ENCODE results near the gene MMS22L.

MMS22L gene

GRCh38 chr6:97282726-97283617 lies at the start of gene MMS22L:
MMS22L (minus strand) TSS chr6:97283216; CDS start chr6:97282477, 739 bp downstream.
- DNase-seq (ENCODE audit: low read depth, low spot score), result peak; percentile 69

DNA sequence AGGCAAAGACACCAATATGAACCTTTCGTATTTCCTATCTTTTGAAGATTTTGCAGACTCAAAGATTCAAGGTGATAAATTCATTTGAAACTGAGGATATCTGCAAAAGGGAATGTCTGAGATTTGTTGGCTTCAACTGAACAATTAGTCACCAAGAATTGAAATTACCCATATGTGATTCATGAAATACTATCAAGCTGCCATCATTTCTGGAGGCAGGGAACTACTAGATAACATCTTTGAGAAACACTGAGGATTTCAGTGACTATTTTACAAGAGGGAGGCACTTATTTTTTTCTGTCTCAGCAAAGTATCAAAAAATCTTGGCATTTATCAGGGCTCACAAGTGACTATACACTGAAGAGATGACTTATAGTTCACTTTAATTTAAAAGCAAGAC lies 39.8 kb upstream of the MMS22L start:
- DNase-seq (ENCODE audit: low read depth, low spot score), result no peak

GRCh38 chr6:97322226-97322625 lies 39.2 kb upstream of the MMS22L start:
- DNase-seq (ENCODE audit: low read depth, low spot score), result no peak

GRCh38 chr6:97316978-97317377 lies 34.0 kb upstream of the MMS22L start:
- DNase-seq (ENCODE audit: low read depth, low spot score), result no peak

- no peak for DNase-seq (ENCODE audit: low read depth, low spot score)
Observed at GRCh38 chr6:97312241-97312640, 29.2 kb upstream of the MMS22L start.

- DNase-seq (ENCODE audit: low read depth, low spot score), result no peak
Observed at GRCh38 chr6:97306544-97307320, 23.7 kb upstream of the MMS22L start.

GRCh38 chr6:97305414-97306066 lies 22.5 kb upstream of the MMS22L start:
- DNase-seq (ENCODE audit: low read depth, low spot score), result no peak

- no peak for DNase-seq (ENCODE audit: low read depth, low spot score)
Observed at GRCh38 chr6:97304701-97305100, 21.7 kb upstream of the MMS22L start.

DNA sequence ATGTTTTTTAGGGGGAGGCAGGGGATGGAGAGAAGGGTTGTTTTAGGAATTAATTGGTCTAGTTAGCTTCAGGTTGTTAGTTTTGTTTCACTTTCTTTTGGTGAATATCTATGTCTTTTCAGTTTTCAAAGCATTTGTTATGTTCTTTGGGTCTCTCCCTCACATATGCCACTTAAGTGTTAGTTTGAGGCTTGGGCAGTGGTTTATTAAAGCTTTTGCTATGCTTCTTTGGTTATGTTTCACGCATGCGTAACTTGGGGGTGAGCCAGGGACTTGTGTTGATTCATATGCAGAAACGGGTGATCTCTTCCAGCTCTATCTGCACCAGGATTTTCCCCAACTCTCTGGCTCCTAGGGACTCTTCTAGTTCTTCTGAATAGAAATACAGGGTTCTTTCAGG lies 11.4 kb upstream of the MMS22L start:
- DNase-seq (ENCODE audit: low read depth, low spot score), result no peak

GRCh38 chr6:97293198-97293696 lies 10.2 kb upstream of the MMS22L start:
- DNase-seq (ENCODE audit: low read depth, low spot score), result no peak

DNA sequence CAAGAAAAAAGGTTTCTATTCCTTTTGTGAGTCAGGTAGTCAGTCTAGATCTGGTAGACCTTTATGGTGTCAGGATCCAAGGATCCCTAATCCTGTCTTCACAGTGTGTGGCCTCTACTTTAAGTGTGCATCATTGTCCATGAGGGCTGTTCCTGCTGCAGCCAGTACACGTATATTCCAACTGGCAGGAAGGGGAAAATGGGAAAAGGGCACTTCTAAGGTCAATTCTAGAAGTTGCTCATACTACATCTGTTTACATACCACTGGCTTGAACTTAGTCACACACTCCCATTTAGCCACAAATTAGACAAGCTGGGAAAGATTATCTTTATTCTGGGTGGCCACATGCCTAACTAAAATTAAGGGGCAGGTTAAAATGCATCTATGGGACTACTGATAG lies 9.7 kb upstream of the MMS22L start:
- no peak for DNase-seq (ENCODE audit: low read depth, low spot score)

- DNase-seq (ENCODE audit: low read depth, low spot score), result no peak
Observed at GRCh38 chr6:97291896-97292295, 8.9 kb upstream of the MMS22L start.

- DNase-seq (ENCODE audit: low read depth, low spot score), result no peak
Observed at GRCh38 chr6:97289332-97289731, 6.3 kb upstream of the MMS22L start.

DNA sequence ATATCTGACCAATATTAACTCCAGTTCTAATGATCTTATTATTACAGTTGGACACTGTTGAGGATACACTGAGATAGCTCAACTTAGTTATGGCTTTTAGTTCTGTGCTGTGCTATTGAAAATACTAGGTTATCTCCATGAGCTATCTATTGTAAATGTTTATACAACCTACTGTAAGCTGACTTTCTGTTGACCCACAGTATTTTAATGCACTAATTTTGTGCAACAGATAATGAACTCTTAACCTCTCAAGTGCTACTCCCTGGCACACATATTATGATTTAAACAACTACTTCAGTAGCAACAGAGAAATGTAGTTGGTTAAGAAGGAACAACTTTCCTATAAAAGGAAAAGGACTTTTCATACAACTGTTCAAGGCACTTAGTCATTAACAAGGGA lies 5.2 kb upstream of the MMS22L start:
- DNase-seq (ENCODE audit: low read depth, low spot score), result no peak

DNA sequence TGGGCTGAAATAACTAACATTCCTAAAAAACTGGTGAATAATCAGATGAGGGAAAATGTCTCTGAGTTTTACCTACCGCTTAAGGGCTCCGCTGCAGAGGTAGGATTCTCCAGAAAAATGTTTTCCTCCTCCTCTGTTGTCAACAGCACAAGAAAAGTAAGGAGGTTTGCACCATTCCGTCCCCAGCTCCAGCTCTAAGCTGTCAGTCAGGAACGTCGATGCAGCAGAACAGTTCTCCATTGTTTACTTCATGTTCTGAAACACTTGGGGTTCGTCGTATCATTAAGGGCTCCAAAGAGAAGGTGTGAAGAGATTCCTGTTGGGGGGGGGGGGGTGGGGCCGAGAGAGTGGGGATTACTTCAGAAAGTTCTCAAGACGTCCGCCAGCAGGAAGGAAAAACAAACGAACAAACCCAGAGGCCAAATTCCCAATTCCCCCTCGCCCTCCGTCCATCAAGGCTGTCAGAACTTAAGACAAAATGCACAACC lies 734 bp downstream of the MMS22L start:
- no peak for DNase-seq (ENCODE audit: low read depth, low spot score)

DNA sequence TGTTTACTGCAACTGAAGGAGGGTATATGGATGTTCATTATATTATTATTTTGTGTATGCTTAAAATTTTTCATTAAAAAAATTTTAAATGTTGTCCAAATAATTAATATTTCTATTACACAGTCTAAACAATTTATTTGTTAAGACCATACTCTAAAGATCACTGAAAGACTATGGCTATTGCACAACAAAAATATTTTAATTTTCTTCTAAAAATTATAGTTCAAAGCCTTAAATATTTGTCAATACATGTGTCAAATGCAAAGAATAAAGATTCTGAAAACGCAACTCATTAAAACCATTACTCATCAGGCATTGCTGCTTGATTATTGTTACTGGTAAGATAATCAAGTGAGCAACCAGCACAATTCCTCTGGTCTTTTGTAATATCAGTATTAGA lies 2.2 kb downstream of the MMS22L start:
- DNase-seq (ENCODE audit: low read depth, low spot score), result no peak

DNA sequence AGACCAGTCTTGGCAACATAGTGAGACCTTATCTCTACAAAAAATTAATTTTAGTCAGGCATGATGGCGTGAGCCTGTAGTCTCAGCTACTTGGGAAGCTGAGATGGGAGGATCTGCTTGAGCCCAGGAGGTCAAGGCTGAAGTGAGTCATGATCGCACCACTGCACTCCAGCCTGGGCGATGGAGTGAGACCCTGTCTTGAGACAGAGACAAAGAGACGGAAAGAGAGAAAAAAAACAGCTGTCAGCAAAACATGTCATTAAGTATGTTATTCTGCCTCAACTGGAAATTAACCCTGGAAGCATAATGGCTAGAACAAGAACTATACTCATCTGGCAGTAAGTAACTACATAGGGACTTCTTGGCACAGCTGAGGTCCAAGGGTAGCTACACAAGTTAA lies 7.2 kb downstream of the MMS22L start:
- DNase-seq (ENCODE audit: low read depth, low spot score), result no peak

- no peak for DNase-seq (ENCODE audit: low read depth, low spot score)
Observed at GRCh38 chr6:97269821-97270220, 13.2 kb downstream of the MMS22L start.

DNA sequence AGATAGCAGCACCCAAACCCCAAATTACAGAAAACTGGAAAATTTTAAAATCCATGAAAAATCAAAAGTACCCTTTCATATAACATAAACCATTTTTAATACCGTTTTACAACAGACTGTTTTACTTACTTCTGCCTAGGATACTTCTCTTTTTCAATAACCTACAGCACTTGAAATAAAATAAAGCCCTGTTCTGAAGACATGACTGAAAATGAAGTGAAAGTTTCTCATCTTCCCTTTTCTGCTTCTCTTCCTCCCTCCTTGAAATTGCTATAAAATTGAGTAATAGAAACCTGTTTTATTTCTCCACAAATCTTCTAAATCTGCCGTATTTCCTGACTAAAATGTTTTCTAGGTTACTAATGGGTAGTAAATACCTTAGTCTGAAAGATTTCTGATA lies 20.3 kb downstream of the MMS22L start:
- no peak for DNase-seq (ENCODE audit: low read depth, low spot score)

GRCh38 chr6:97246842-97247241 lies 36.2 kb downstream of the MMS22L start:
- no peak for DNase-seq (ENCODE audit: low read depth, low spot score)

DNA sequence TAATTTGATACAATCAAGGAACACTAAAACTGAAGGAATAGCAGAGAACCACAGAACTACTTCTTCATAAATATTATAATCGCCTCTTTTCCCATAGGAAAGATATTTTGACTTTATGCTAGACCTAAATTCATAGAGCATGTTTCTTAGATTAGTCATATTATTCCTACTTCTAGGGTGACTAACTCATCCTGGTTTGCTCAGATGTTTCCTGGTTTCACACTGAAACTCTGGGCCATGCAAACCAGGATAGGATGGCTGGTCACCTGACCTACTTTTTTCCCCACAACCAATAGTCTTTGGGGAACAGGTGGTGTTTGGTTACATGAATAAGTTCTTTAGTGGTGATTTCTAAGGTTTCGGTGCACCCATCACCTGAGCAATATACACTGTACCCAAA lies 42.8 kb downstream of the MMS22L start:
- DNase-seq (ENCODE audit: low read depth, low spot score), result no peak

DNA sequence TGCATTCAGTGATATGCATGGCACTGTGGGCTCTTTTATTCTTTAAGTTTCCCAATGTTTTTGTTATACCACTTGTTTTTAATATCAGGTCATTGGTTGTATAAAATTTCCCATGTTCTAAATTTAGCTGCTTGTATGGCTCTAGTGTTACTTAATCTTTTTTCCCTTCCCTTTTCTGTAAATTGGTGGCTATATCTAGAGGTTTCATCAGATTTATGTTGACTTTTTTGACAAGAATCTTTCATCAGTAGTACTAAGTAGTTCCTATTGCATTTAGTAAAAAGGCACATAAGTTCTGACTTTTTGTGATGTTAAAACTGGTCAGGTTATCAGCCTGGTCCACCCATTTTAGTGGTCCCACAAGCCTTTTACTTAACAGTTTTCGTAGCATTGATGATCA lies 51.1 kb downstream of the MMS22L start:
- no peak for DNase-seq (ENCODE audit: low read depth, low spot score)
